Stimulated activated naive CD8-positive, alpha-beta T cell treated with anti-CD3 and anti-CD28 coated beads, Interleukin-15, amount 100 ng/mL, for 72 hours (primary cell): ENCODE measurements around the gene UNC80.

ENCODE experiments used
- ATAC-seq: fragments of 150-1000 bp; cut with Tn5 transposase; 2 replicates; pipeline ENCODE4 v1.10.0; 2021; ENCODE audit warnings: mild to moderate bottlenecking, moderate library complexity
- DNase-seq, 2 donors: peaks; one replicate each; pipeline ENCODE4 v3.0.0; 2021 to 2022
- H3K27ac Mint-ChIP-seq, 2 donors: one replicate each; pipeline ENCODE4 v1.8.0; 2022; ENCODE audit warnings: mild to moderate bottlenecking in 2 of 2, mixed read lengths in 2 of 2, moderate library complexity in 2 of 2
- H3K27me3 Mint-ChIP-seq: one replicate; pipeline ENCODE4 v1.8.0; 2022; ENCODE audit warnings: mixed read lengths
- H3K4me1 Mint-ChIP-seq: one replicate; pipeline ENCODE4 v1.8.0; 2022; ENCODE audit warnings: mild to moderate bottlenecking, mixed read lengths
- H3K4me3 Mint-ChIP-seq, 2 donors: one replicate each; pipeline ENCODE4 v1.8.0; 2022; ENCODE audit warnings: mild to moderate bottlenecking in 2 of 2, mixed read lengths in 2 of 2, moderate library complexity in 1 of 2
- H3K9me3 Mint-ChIP-seq, 2 donors: one replicate each; pipeline ENCODE4 v1.8.0; 2022; ENCODE audit warnings: mixed read lengths in 2 of 2

Gene UNC80

GRCh38 chr2:209965723-209966122, 194.1 kb downstream of the UNC80 start:
- H3K4me1 Mint-ChIP-seq: no peaks in the 10 kb centered on the region
- DNase-seq: no peak
- H3K27me3 Mint-ChIP-seq: no peaks in the 10 kb centered on the region
- no peak overlapping the region for H3K4me3 Mint-ChIP-seq
- H3K27ac Mint-ChIP-seq: no peak overlapping the region
- no peaks in the 10 kb centered on the region for H3K9me3 Mint-ChIP-seq
- ATAC-seq: no peak

GRCh38 chr2:209969692-209970091, 198.1 kb downstream of the UNC80 start:
- Mint-ChIP-seq H3K27me3 (peaks cover 8% of the 10 kb centered on the region), H3K27ac (no peak overlapping the region), H3K9me3 (no peaks in the 10 kb centered on the region), H3K4me1 (no peaks in the 10 kb centered on the region), H3K4me3 (no peak overlapping the region)
- ATAC-seq: no peak
- no peak for DNase-seq

GRCh38 chr2:209970271-209970670, 198.6 kb downstream of the UNC80 start:
- H3K27me3 Mint-ChIP-seq: peaks cover 8% of the 10 kb centered on the region
- H3K27ac Mint-ChIP-seq: no peak overlapping the region
- DNase-seq (no peak), ATAC-seq (no peak)
- no peak overlapping the region for H3K4me3 Mint-ChIP-seq
- no peaks in the 10 kb centered on the region for H3K4me1 Mint-ChIP-seq
- H3K9me3 Mint-ChIP-seq: no peaks in the 10 kb centered on the region

GRCh38 chr2:209970711-209971110, 199.1 kb downstream of the UNC80 start:
- peaks cover 8% of the 10 kb centered on the region for H3K27me3 Mint-ChIP-seq
- ATAC-seq (no peak), DNase-seq (no peak)
- H3K4me1 Mint-ChIP-seq: no peaks in the 10 kb centered on the region
- no peaks in the 10 kb centered on the region for H3K9me3 Mint-ChIP-seq
- H3K4me3 Mint-ChIP-seq: no peak overlapping the region
- H3K27ac Mint-ChIP-seq: no peak overlapping the region

GRCh38 chr2:209973328-209973727, 201.7 kb downstream of the UNC80 start:
- Mint-ChIP-seq H3K27ac (no peak overlapping the region), H3K27me3 (peaks cover 8% of the 10 kb centered on the region), H3K9me3 (no peaks in the 10 kb centered on the region), H3K4me1 (no peaks in the 10 kb centered on the region), H3K4me3 (no peak overlapping the region)
- ATAC-seq: peak; percentile 26
- DNase-seq: no peak

GRCh38 chr2:209974576-209974975, 202.9 kb downstream of the UNC80 start:
- Mint-ChIP-seq H3K4me1 (no peaks in the 10 kb centered on the region), H3K27me3 (peaks cover 8% of the 10 kb centered on the region), H3K9me3 (no peaks in the 10 kb centered on the region), H3K27ac (no peak overlapping the region), H3K4me3 (no peak overlapping the region)
- DNase-seq: no peak
- ATAC-seq: no peak

GRCh38 chr2:209976698-209977385, 205.2 kb downstream of the UNC80 start:
- DNase-seq: no peak
- H3K9me3 Mint-ChIP-seq: no peaks in the 10 kb centered on the region
- H3K27ac Mint-ChIP-seq: no peak overlapping the region
- H3K27me3 Mint-ChIP-seq: peaks cover 8% of the 10 kb centered on the region
- H3K4me3 Mint-ChIP-seq: no peak overlapping the region
- no peak for ATAC-seq
- H3K4me1 Mint-ChIP-seq: no peaks in the 10 kb centered on the region

GRCh38 chr2:209977386-209978239, 206.0 kb downstream of the UNC80 start:
- Mint-ChIP-seq H3K4me3 (no peak overlapping the region), H3K9me3 (no peaks in the 10 kb centered on the region), H3K4me1 (no peaks in the 10 kb centered on the region), H3K27me3 (peaks cover 7% of the 10 kb centered on the region), H3K27ac (no peak overlapping the region)
- no peak for DNase-seq
- ATAC-seq: no peak

GRCh38 chr2:209984291-209984690, 212.7 kb downstream of the UNC80 start:
- no peak for DNase-seq
- Mint-ChIP-seq H3K27me3 (peaks cover 7% of the 10 kb centered on the region), H3K27ac (no peak overlapping the region), H3K4me1 (no peaks in the 10 kb centered on the region), H3K9me3 (no peaks in the 10 kb centered on the region), H3K4me3 (no peak overlapping the region)
- ATAC-seq: no peak

GRCh38 chr2:209985874-209986273, 214.2 kb downstream of the UNC80 start:
- H3K9me3 Mint-ChIP-seq: no peaks in the 10 kb centered on the region
- no peak overlapping the region for H3K4me3 Mint-ChIP-seq
- H3K27me3 Mint-ChIP-seq: peaks cover 18% of the 10 kb centered on the region
- no peak for ATAC-seq
- DNase-seq: no peak
- H3K4me1 Mint-ChIP-seq: no peaks in the 10 kb centered on the region
- H3K27ac Mint-ChIP-seq: no peak overlapping the region

GRCh38 chr2:209986415-209986814, 214.8 kb downstream of the UNC80 start:
- DNase-seq: no peak
- H3K9me3 Mint-ChIP-seq: no peaks in the 10 kb centered on the region
- H3K4me3 Mint-ChIP-seq: no peak overlapping the region
- no peak overlapping the region for H3K27ac Mint-ChIP-seq
- peaks cover 20% of the 10 kb centered on the region for H3K27me3 Mint-ChIP-seq
- H3K4me1 Mint-ChIP-seq: no peaks in the 10 kb centered on the region
- no peak for ATAC-seq

GRCh38 chr2:209988010-209988409, 216.4 kb downstream of the UNC80 start:
- H3K27ac Mint-ChIP-seq: no peak overlapping the region
- peaks cover 20% of the 10 kb centered on the region for H3K27me3 Mint-ChIP-seq
- DNase-seq (no peak), ATAC-seq (no peak)
- no peaks in the 10 kb centered on the region for H3K4me1 Mint-ChIP-seq
- no peaks in the 10 kb centered on the region for H3K9me3 Mint-ChIP-seq
- H3K4me3 Mint-ChIP-seq: no peak overlapping the region

GRCh38 chr2:209990838-209991237, 219.2 kb downstream of the UNC80 start:
- Mint-ChIP-seq H3K4me3 (no peak overlapping the region), H3K27me3 (peaks cover 18% of the 10 kb centered on the region), H3K27ac (no peak overlapping the region), H3K9me3 (no peaks in the 10 kb centered on the region), H3K4me1 (no peaks in the 10 kb centered on the region)
- DNase-seq: no peak
- ATAC-seq: no peak

GRCh38 chr2:209993968-209994367, 222.3 kb downstream of the UNC80 start:
- Mint-ChIP-seq H3K9me3 (no peaks in the 10 kb centered on the region), H3K4me1 (no peaks in the 10 kb centered on the region), H3K4me3 (no peak overlapping the region), H3K27ac (no peak overlapping the region), H3K27me3 (peaks cover 18% of the 10 kb centered on the region)
- no peak for ATAC-seq
- DNase-seq: no peak

- no peak overlapping the region for H3K27ac Mint-ChIP-seq
- ATAC-seq (no peak), DNase-seq (no peak)
- no peak overlapping the region for H3K4me3 Mint-ChIP-seq
- peaks cover 0 to 4% of the 10 kb centered on the region in 2 donors for H3K9me3 Mint-ChIP-seq
- peaks cover 20% of the 10 kb centered on the region for H3K4me1 Mint-ChIP-seq
- peaks cover 5% of the 10 kb centered on the region for H3K27me3 Mint-ChIP-seq
These were observed 227.0 kb downstream of the UNC80 start for GRCh38 chr2:209998596-209998995.
